CD4-positive, alpha-beta T cell (primary cell): ENCODE results near the gene TRIM10. TPM values are rescaled to one million over a fixed set of nuclear protein-coding genes. Genes with fewer than 3 reads are reported as not detected.

Experiments used
- ATAC-seq: fragments of 200-7000 bp; cut with Tn5 transposase; one replicate; pipeline ENCODE4 v1.10.0; 2022; ENCODE audit warnings: mild to moderate bottlenecking; ENCODE audit not compliant: poor library complexity
- CTCF ChIA-PET: fragments of 350-600 bp; sonication (Branson Sonifier 250); formaldehyde crosslinking; loops from one replicate; lab custom pipeline; 2021; ENCODE audit warnings: antibody characterized with exemption, inconsistent platforms; lab: Charles Lee
- POLR2A ChIA-PET: fragments of 350-600 bp; sonication (Branson Sonifier 250); formaldehyde crosslinking; loops from one replicate; lab custom pipeline; 2021; ENCODE audit warnings: antibody characterized with exemption, inconsistent platforms; lab: Charles Lee
- DNase-seq, 14 experiments: peaks; one replicate each; pipeline ENCODE4 v3.0.0-alpha.2; 2013 to 2020; ENCODE audit warnings: mixed read lengths in 2 of 14
- H3K27ac ChIP-seq, 2 donors: one replicate each; pipeline versions ENCODE4 v1.5.1 to v1.7.0; 2013; ENCODE audit warnings: low read length in 2 of 2, low read depth in 1 of 2, mild to moderate bottlenecking in 1 of 2
- H3K27me3 ChIP-seq, 2 experiments: 1 replicate in 1 of 2; 2 replicates in 1 of 2; pipeline versions ENCODE4 v1.6.1 to v1.7.0; 2013; ENCODE audit warnings: low read length in 2 of 2, control low read depth in 1 of 2, mild to moderate bottlenecking in 1 of 2, moderate library complexity in 1 of 2; ENCODE audit not compliant: insufficient read depth in 2 of 2, control insufficient read depth in 1 of 2
- H3K36me3 ChIP-seq: one replicate; pipeline ENCODE4 v1.6.1; 2013; ENCODE audit warnings: low read length, control low read depth; ENCODE audit not compliant: insufficient read depth
- H3K4me1 ChIP-seq: one replicate; pipeline ENCODE4 v1.6.1; 2013; ENCODE audit warnings: low read length, control low read depth; ENCODE audit not compliant: insufficient read depth
- H3K4me3 ChIP-seq: one replicate; pipeline ENCODE4 v1.5.1; 2013; ENCODE audit warnings: mild to moderate bottlenecking, low read length, moderate library complexity
- H3K9me3 ChIP-seq, 2 experiments: 1 replicate in 1 of 2; 2 replicates in 1 of 2; pipeline versions ENCODE4 v1.6.1 to v1.7.0; 2013; ENCODE audit warnings: low read length in 2 of 2, mild to moderate bottlenecking in 2 of 2, control low read depth in 1 of 2, moderate library complexity in 1 of 2; ENCODE audit not compliant: control insufficient read depth in 1 of 2, insufficient read depth in 1 of 2
- H3K27ac Mint-ChIP-seq: one replicate; pipeline ENCODE4 v1.8.0; 2020; ENCODE audit warnings: mixed read lengths
- H3K27me3 Mint-ChIP-seq: one replicate; pipeline ENCODE4 v1.8.0; 2021; ENCODE audit warnings: mixed read lengths
- H3K36me3 Mint-ChIP-seq: one replicate; pipeline ENCODE4 v1.8.0; 2021; ENCODE audit warnings: low read depth, mixed read lengths
- H3K4me1 Mint-ChIP-seq: one replicate; pipeline ENCODE4 v1.8.0; 2021; ENCODE audit warnings: low read depth, mixed read lengths
- H3K4me3 Mint-ChIP-seq: one replicate; pipeline ENCODE4 v1.8.0; 2020; ENCODE audit warnings: mild to moderate bottlenecking, mixed read lengths
- H3K9me3 Mint-ChIP-seq: one replicate; pipeline ENCODE4 v1.8.0; 2020; ENCODE audit warnings: mixed read lengths
- CTCF ChIP-seq: fragments of 200-600 bp; IDR thresholded peaks from one replicate; pipeline ENCODE4 v1.8.0; 2022; ENCODE audit warnings: antibody characterized with exemption, mild to moderate bottlenecking
- intact Hi-C, 2 experiments: fragments of 100-400 bp; cut with DNase I in 1 of 2; cut with micrococcal nuclease in 1 of 2; formaldehyde crosslinking; loops; one replicate each; pipeline versions ENCODE4 v1.15.1 to v1.9.0; 2023 to 2025; cut with DNase I, micrococcal nuclease
- total RNA-seq, 174 experiments: library from RNA in 2 of 174; stranded (reverse) in 2 of 174; gene quantifications; one replicate each; pipeline ENCODE4 v1.2.3 and lab custom pipeline; 2021 to 2026

TRIM10 gene
- total RNA-seq, 2 experiments from 2014 or later: not detected

GRCh38 chr6:30150671-30151395, 10.2 kb downstream of the TRIM10 start:
- Histone ChIP-seq H3K9me3 (no peaks in the 10 kb centered on the region), H3K27me3 (peaks cover 3 to 14% of the 10 kb centered on the region in 2 experiments), H3K36me3 (no peaks in the 10 kb centered on the region), H3K4me1 (no peaks in the 10 kb centered on the region), H3K4me3 (no peak overlapping the region), H3K27ac (no peak overlapping the region)
- POLR2A ChIA-PET: no interaction called here
- Mint-ChIP-seq H3K4me3 (no peak overlapping the region), H3K27me3 (peaks cover 40% of the 10 kb centered on the region), H3K4me1 (no peaks in the 10 kb centered on the region), H3K36me3 (no peaks in the 10 kb centered on the region), H3K27ac (no peak overlapping the region), H3K9me3 (no peaks in the 10 kb centered on the region)
- CTCF ChIA-PET: no interaction called here
- no peak for TF ChIP-seq CTCF
- intact Hi-C loops: no loop called here
- ATAC-seq (no peak), DNase-seq (no peak)

DNA sequence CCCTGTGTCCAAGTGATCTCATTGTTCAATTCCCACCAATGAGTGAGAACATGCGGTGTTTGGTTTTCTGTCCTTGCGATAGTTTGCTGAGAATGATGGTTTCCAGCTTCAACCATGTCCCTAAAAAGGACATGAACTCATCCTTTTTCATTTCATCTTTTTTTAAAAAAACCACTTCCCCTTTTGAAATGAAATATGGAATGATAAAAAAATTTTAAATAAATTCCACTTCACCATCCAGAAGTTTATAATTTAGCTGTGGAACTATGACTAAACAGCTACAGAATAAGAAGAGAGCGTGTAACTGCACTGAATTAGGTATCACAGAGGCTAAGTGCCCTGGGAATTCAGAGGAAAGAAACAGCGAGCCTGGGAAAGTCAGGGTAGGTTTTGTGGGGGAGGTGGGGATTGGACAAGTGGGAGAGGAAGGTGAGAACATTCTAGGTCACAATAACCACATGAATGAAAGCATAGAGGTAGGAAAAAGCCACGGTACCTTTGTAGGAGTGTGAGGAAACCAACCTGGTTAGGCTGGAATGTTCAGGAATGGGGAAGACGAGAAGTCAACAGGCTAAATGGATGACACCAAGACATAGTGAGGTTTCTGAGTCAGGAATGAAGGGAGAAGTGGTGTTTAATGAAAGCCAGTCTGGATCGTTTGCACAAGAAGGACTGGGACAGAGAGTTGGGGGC, 11.0 kb downstream of the TRIM10 start:
- H3K36me3 Mint-ChIP-seq: no peaks in the 10 kb centered on the region
- no peak for TF ChIP-seq CTCF
- H3K36me3 ChIP-seq: no peaks in the 10 kb centered on the region
- CTCF ChIA-PET: no interaction called here
- intact Hi-C loops: no loop called here
- H3K9me3 ChIP-seq: no peaks in the 10 kb centered on the region
- H3K27ac Mint-ChIP-seq: no peak overlapping the region
- peaks cover 3 to 8% of the 10 kb centered on the region in 2 experiments for H3K27me3 ChIP-seq
- H3K4me1 ChIP-seq: no peaks in the 10 kb centered on the region
- no peak for DNase-seq
- no peak overlapping the region for H3K27ac ChIP-seq
- H3K27me3 Mint-ChIP-seq: peaks cover 41% of the 10 kb centered on the region
- POLR2A ChIA-PET: no interaction called here
- no peak for ATAC-seq
- H3K9me3 Mint-ChIP-seq: no peaks in the 10 kb centered on the region
- no peak overlapping the region for H3K4me3 Mint-ChIP-seq
- H3K4me1 Mint-ChIP-seq: no peaks in the 10 kb centered on the region
- H3K4me3 ChIP-seq: no peak overlapping the region

DNA sequence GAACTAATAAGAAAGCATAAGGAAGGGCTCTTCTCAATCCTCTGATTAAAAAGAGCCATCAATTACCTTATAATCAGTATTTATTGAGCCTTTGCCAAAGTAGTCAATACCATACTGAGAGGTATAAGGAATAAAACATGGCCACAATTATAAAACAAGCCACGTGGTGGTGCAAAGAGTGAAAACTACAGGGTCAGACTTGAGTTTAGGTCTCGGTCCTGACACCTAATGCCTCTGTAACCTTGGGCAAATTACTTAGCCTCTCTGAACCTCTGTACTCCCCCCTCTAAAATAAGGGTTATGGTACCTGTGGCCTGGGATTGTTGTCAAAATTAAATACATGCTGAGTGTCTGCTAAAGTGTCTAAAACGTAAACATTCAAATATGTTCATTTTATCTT, 11.8 kb downstream of the TRIM10 start:
- peaks cover 43% of the 10 kb centered on the region for H3K27me3 Mint-ChIP-seq
- H3K4me3 Mint-ChIP-seq: no peak overlapping the region
- intact Hi-C loops: no loop called here
- TF ChIP-seq CTCF: no peak
- CTCF ChIA-PET: no interaction called here
- no peak overlapping the region for H3K27ac Mint-ChIP-seq
- POLR2A ChIA-PET: no interaction called here
- ATAC-seq (no peak), DNase-seq (no peak)
- H3K4me1 ChIP-seq: no peaks in the 10 kb centered on the region
- no peak overlapping the region for H3K4me3 ChIP-seq
- no peaks in the 10 kb centered on the region for H3K9me3 Mint-ChIP-seq
- H3K27me3 ChIP-seq: peaks cover 5 to 8% of the 10 kb centered on the region in 2 experiments
- no peak overlapping the region for H3K27ac ChIP-seq
- H3K9me3 ChIP-seq: no peaks in the 10 kb centered on the region
- no peaks in the 10 kb centered on the region for H3K36me3 ChIP-seq
- no peaks in the 10 kb centered on the region for H3K4me1 Mint-ChIP-seq
- H3K36me3 Mint-ChIP-seq: no peaks in the 10 kb centered on the region
